Neural cell (in vitro differentiated cells): ENCODE measurements around the gene TPGS1. TPM values are rescaled to one million over a fixed set of nuclear protein-coding genes. Genes with fewer than 3 reads are reported as not detected.

Experiments used
- H2AFZ ChIP-seq: fragments of 200-600, 300-800 bp; sonication (generic), shearing (Covaris generic); 2 replicates; pipeline ENCODE4 v1.6.0; 2014; ENCODE audit warnings: low read depth, mild to moderate bottlenecking, antibody characterized with exemption, low read length, moderate library complexity
- H3F3A ChIP-seq: fragments of 200-600 bp; shearing (Covaris generic); 2 replicates; pipeline ENCODE4 v1.6.1; 2016; ENCODE audit warnings: mild to moderate bottlenecking, moderate library complexity, mixed read lengths, antibody characterized with exemption, low read length; ENCODE audit not compliant: insufficient read depth, poor library complexity, severe bottlenecking
- H3K27ac ChIP-seq: fragments of 200-600, 300-800 bp; sonication (generic), shearing (Covaris generic); 2 replicates; pipeline ENCODE4 v1.5.1; 2014; ENCODE audit warnings: mild to moderate bottlenecking, low read length, moderate library complexity
- H3K27me3 ChIP-seq: fragments of 300-800, 200-600 bp; sonication (generic), shearing (Covaris generic); 2 replicates; pipeline ENCODE4 v1.6.0; 2014; ENCODE audit warnings: mild to moderate bottlenecking, low read depth, low read length, moderate library complexity; ENCODE audit not compliant: insufficient read depth
- H3K36me3 ChIP-seq: fragments of 300-800, 200-600 bp; sonication (generic), shearing (Covaris generic); 2 replicates; pipeline ENCODE4 v1.5.1; 2014; ENCODE audit warnings: mild to moderate bottlenecking, antibody characterized with exemption, low read length, moderate library complexity; ENCODE audit not compliant: insufficient read depth
- H3K4me2 ChIP-seq: fragments of 300-800, 200-600 bp; sonication (generic), shearing (Covaris generic); 2 replicates; pipeline ENCODE4 v1.6.0; 2014; ENCODE audit warnings: mild to moderate bottlenecking, low read length
- H3K4me3 ChIP-seq: fragments of 300-800, 200-600 bp; sonication (generic), shearing (Covaris generic); 2 replicates; pipeline ENCODE4 v1.5.1; 2014; ENCODE audit warnings: mild to moderate bottlenecking, low read length, moderate library complexity
- H3K79me2 ChIP-seq: fragments of 200-600 bp; shearing (Covaris generic); replicated peaks from 2 replicates; pipeline ENCODE4 v1.6.0; 2014; ENCODE audit warnings: mild to moderate bottlenecking, low read length, moderate library complexity; ENCODE audit not compliant: insufficient read depth
- H3K9ac ChIP-seq: fragments of 300-800, 200-600 bp; sonication (generic), shearing (Covaris generic); 2 replicates; pipeline ENCODE4 v1.6.1; 2016; ENCODE audit warnings: mild to moderate bottlenecking, low read length, mixed read lengths
- H3K9me2 ChIP-seq: fragments of 200-600 bp; shearing (Covaris generic); 2 replicates; pipeline ENCODE4 v1.6.1; 2016; ENCODE audit warnings: mild to moderate bottlenecking, low read length, mixed read lengths; ENCODE audit not compliant: insufficient read depth
- H3K9me3 ChIP-seq: fragments of 200-600, 300-800 bp; sonication (generic), shearing (Covaris generic); 2 replicates; pipeline ENCODE4 v1.6.1; 2016; ENCODE audit warnings: mild to moderate bottlenecking, mixed run types, low read length, moderate library complexity, mixed read lengths
- H4K20me1 ChIP-seq: fragments of 200-600 bp; shearing (Covaris generic); 2 replicates; pipeline ENCODE4 v1.6.1; 2016; ENCODE audit warnings: mild to moderate bottlenecking, mixed run types; ENCODE audit not compliant: insufficient read depth
- CTCF ChIP-seq: fragments of 450-650 bp; IDR thresholded peaks from 2 replicates; pipeline ENCODE4 v1.5.1; 2014; ENCODE audit warnings: antibody characterized with exemption, mild to moderate bottlenecking, moderate library complexity; ENCODE audit not compliant: poor library complexity, severe bottlenecking
- EP300 ChIP-seq: fragments of 450-650 bp; conservative IDR thresholded peaks from 2 replicates; pipeline ENCODE4 v1.6.1; 2014; ENCODE audit warnings: antibody characterized with exemption, mild to moderate bottlenecking, moderate library complexity; ENCODE audit not compliant: poor library complexity, severe bottlenecking
- EZH2 ChIP-seq: fragments of 200-600, 300-800 bp; shearing (Covaris generic), sonication (generic); IDR thresholded peaks from 2 replicates; pipeline ENCODE4 v1.6.1; 2014; ENCODE audit warnings: antibody characterized with exemption, low read length, borderline replicate concordance, mild to moderate bottlenecking; ENCODE audit not compliant: insufficient read depth, poor library complexity, severe bottlenecking
- MXI1 ChIP-seq: fragments of 450-650 bp; conservative IDR thresholded peaks from 2 replicates; pipeline ENCODE4 v1.6.1; 2014; ENCODE audit warnings: antibody characterized with exemption, mild to moderate bottlenecking; ENCODE audit not compliant: poor library complexity, severe bottlenecking
- POLR2AphosphoS5 ChIP-seq: IDR thresholded peaks from 2 replicates; pipeline ENCODE4 v1.6.1; 2012
- RAD21 ChIP-seq: fragments of 450-650 bp; conservative IDR thresholded peaks from 2 replicates; pipeline ENCODE4 v1.6.1; 2014; ENCODE audit warnings: antibody characterized with exemption, mild to moderate bottlenecking, moderate library complexity
- REST ChIP-seq: IDR thresholded peaks from 2 replicates; pipeline ENCODE4 v1.6.1; 2012; ENCODE audit warnings: borderline replicate concordance
- SMC3 ChIP-seq: fragments of 450-650 bp; conservative IDR thresholded peaks from 2 replicates; pipeline ENCODE4 v1.6.1; 2014; ENCODE audit warnings: antibody characterized with exemption, mild to moderate bottlenecking, moderate library complexity; ENCODE audit not compliant: poor library complexity
- TAF1 ChIP-seq: IDR thresholded peaks from 2 replicates; pipeline ENCODE4 v1.6.1; 2012; ENCODE audit warnings: low read depth
- polyA plus RNA-seq: library from polyadenylated mRNA; depleted of rRNA; stranded (reverse); fragments of >200 nt; gene quantifications from 2 replicates; pipeline ENCODE4 v1.2.3, GENCODE V29; 2014

TPGS1 gene
- polyA plus RNA-seq, 1 donor from 2014 or later = 79.6 TPM

- no peak overlapping the region for H3K4me3 ChIP-seq
- no peak overlapping the region for H3K27ac ChIP-seq
- no peaks in the 10 kb centered on the region for H4K20me1 ChIP-seq
- H3K9me2 ChIP-seq = no peaks in the 10 kb centered on the region
- no peaks in the 10 kb centered on the region for H3K36me3 ChIP-seq
- H3K27me3 ChIP-seq = no peaks in the 10 kb centered on the region
- no peaks in the 10 kb centered on the region for H3K9me3 ChIP-seq
- TF ChIP-seq EZH2 (no peak), CTCF (no peak), MXI1 (no peak), RAD21 (no peak), SMC3 (no peak), POLR2AphosphoS5 (no peak), EP300 (no peak), REST (no peak), TAF1 (no peak)
- H3K9ac ChIP-seq = no peak overlapping the region
- no peak overlapping the region for H2AFZ ChIP-seq
- H3K4me2 ChIP-seq = no peak overlapping the region
- H3K79me2 ChIP-seq = no peaks in the 10 kb centered on the region
- no peaks in the 10 kb centered on the region for H3F3A ChIP-seq
Observed at GRCh38 chr19:540867-541637, 33.8 kb downstream of the TPGS1 start.

GRCh38 chr19:541699-542098 lies 34.4 kb downstream of the TPGS1 start:
- no peak overlapping the region for H2AFZ ChIP-seq
- no peaks in the 10 kb centered on the region for H3F3A ChIP-seq
- no peak overlapping the region for H3K9ac ChIP-seq
- TF ChIP-seq POLR2AphosphoS5 (no peak), REST (no peak), RAD21 (no peak), CTCF (no peak), EZH2 (no peak), SMC3 (no peak), MXI1 (no peak), TAF1 (no peak), EP300 (no peak)
- no peak overlapping the region for H3K4me2 ChIP-seq
- H4K20me1 ChIP-seq = no peaks in the 10 kb centered on the region
- no peak overlapping the region for H3K27ac ChIP-seq
- no peaks in the 10 kb centered on the region for H3K9me3 ChIP-seq
- H3K36me3 ChIP-seq = no peaks in the 10 kb centered on the region
- H3K79me2 ChIP-seq = no peaks in the 10 kb centered on the region
- no peaks in the 10 kb centered on the region for H3K27me3 ChIP-seq
- H3K9me2 ChIP-seq = no peaks in the 10 kb centered on the region
- H3K4me3 ChIP-seq = no peak overlapping the region
